ENCODE results near the gene PLAC8L1. TPM values are rescaled to one million over a fixed set of nuclear protein-coding genes. Genes with fewer than 3 reads are reported as not detected.

Gene PLAC8L1
- total and polyA plus RNA-seq, 2 of the 4 experiments (the other 2 are of a cell fraction): 0.27 TPM; not detected in 1

DNA sequence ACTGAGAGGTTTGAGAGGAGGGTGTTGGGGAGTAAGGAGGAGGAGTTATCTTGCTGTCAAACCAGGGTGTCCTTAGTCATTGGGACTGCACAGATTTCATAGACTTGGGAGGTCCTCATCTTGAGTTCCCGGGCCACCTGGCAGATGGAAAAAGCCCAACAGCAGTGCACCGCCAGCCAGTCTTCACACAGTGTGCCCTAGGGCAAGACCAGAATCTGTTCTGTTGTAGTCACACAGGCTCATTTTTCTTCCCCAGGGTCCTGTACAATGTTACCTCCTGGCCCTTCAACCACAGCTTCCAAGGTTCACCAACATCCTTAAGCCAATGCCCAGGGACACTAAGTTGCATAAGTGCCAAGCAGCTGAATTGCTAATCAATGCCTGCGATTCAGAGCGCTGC, 21.0 kb downstream of the PLAC8L1 start:
- Histone ChIP-seq H3K4me3 (ENCODE audit: insufficient read depth, low read depth, low read length) (no peak overlapping the region), H3K79me1 (ENCODE audit: low read depth in 1 of 2, low read length in 2 of 2) (no peaks in the 10 kb centered on the region), H4K91ac (ENCODE audit: insufficient read depth, low read depth, low read length) (no peak overlapping the region), H3K4ac (ENCODE audit: low read depth, low read length) (no peak overlapping the region), H3K14ac (replicated peaks; ENCODE audit: low read depth, low read length) (no peak overlapping the region), H3K36me3 (ENCODE audit: control insufficient read depth, insufficient read depth, low read length) (no peaks in the 10 kb centered on the region), H2BK120ac (ENCODE audit: low read depth, low read length) (no peak overlapping the region), H2BK20ac (ENCODE audit: low read depth, low read length) (no peak overlapping the region), H3K27me3 (ENCODE audit: control insufficient read depth, insufficient read depth, low read length) (peaks cover 2% of the 10 kb centered on the region; the same call in 1 of the 2 replicates), H2AK5ac (ENCODE audit: low read depth, low read length) (no peak overlapping the region), H3K27ac (ENCODE audit: insufficient read depth, low read length) (no peak overlapping the region), H3K56ac (ENCODE audit: extremely low read depth, insufficient read depth, low read length) (no peak overlapping the region), H2AK9ac (replicated peaks; ENCODE audit: low read depth, low read length, poor library complexity) (no peak overlapping the region), H4K5ac (ENCODE audit: low read depth, low read length) (no peak overlapping the region), H3K9ac (ENCODE audit: low read depth, low read length) (no peak overlapping the region), H2AFZ (replicated peaks; ENCODE audit: low read length, poor library complexity) (no peak overlapping the region), H3K9me1 (ENCODE audit: insufficient read depth, low read length) (no peaks in the 10 kb centered on the region), H3K4me1 (ENCODE audit: control insufficient read depth, insufficient read depth, low read length) (no peaks in the 10 kb centered on the region), H4K20me1 (ENCODE audit: insufficient read depth, low read length) (no peaks in the 10 kb centered on the region), H3K23ac (ENCODE audit: low read depth, low read length) (no peak overlapping the region), H2BK15ac (ENCODE audit: low read depth, low read length) (no peak overlapping the region), H3K4me2 (ENCODE audit: low read depth, low read length) (no peak overlapping the region), H4K8ac (ENCODE audit: low read depth in 2 of 2, low read length in 2 of 2) (no peak overlapping the region), H3K9me3 (ENCODE audit: control insufficient read depth, insufficient read depth, low read length) (0 out of 2 replicates have a peak, but pooled peaks cover 2% of the 10 kb centered on the region), H3K18ac (ENCODE audit: low read depth, low read length) (no peak overlapping the region), H2BK5ac (ENCODE audit: low read depth, low read length, poor library complexity, severe bottlenecking) (no peak overlapping the region)
- CTCF ChIA-PET: no interaction called here
- TF ChIP-seq MXI1 (IDR thresholded peaks at IDR 0.05; ENCODE audit: borderline replicate concordance, low read depth, low read length) (no peak), BHLHE40 (IDR thresholded peaks at IDR 0.05; ENCODE audit: low read depth, low read length) (no peak), NFE2L2 (IDR thresholded peaks at IDR 0.05; ENCODE audit: low read depth, low read length) (no peak), POLR2A (IDR thresholded peaks at IDR 0.05; ENCODE audit: low read depth, low read length) (no peak), RCOR1 (IDR thresholded peaks at IDR 0.05; ENCODE audit: insufficient replicate concordance, low read length) (no peak), CHD1 (IDR thresholded peaks at IDR 0.05; ENCODE audit: low read depth, low read length) (no peak), RFX5 (IDR thresholded peaks at IDR 0.05; ENCODE audit: low read depth, low read length) (no peak), RAD21 (IDR thresholded peaks at IDR 0.05; ENCODE audit: low read length) (no peak), FOS (IDR thresholded peaks at IDR 0.05; ENCODE audit: low read depth, low read length) (no peak), MAZ (IDR thresholded peaks at IDR 0.05; ENCODE audit: borderline replicate concordance, low read depth, low read length) (no peak), CEBPB (IDR thresholded peaks at IDR 0.05; ENCODE audit: low read depth, low read length) (no peak)
- TF ChIP-seq, protein P1, sequence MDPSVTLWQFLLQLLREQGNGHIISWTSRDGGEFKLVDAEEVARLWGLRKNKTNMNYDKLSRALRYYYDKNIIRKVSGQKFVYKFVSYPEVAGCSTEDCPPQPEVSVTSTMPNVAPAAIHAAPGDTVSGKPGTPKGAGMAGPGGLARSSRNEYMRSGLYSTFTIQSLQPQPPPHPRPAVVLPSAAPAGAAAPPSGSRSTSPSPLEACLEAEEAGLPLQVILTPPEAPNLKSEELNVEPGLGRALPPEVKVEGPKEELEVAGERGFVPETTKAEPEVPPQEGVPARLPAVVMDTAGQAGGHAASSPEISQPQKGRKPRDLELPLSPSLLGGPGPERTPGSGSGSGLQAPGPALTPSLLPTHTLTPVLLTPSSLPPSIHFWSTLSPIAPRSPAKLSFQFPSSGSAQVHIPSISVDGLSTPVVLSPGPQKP (IDR thresholded peaks at IDR 0.05; ENCODE audit: borderline replicate concordance, low read depth, low read length): no peak
- TF ChIP-seq, protein P2, sequence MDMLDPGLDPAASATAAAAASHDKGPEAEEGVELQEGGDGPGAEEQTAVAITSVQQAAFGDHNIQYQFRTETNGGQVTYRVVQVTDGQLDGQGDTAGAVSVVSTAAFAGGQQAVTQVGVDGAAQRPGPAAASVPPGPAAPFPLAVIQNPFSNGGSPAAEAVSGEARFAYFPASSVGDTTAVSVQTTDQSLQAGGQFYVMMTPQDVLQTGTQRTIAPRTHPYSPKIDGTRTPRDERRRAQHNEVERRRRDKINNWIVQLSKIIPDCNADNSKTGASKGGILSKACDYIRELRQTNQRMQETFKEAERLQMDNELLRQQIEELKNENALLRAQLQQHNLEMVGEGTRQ (IDR thresholded peaks at IDR 0.05; ENCODE audit: low read depth, low read length): no peak
- BruUV-seq (replicated peaks): no TSS peak
- 80% methylated on average over 2 of the region's 4 CpGs; no CpG with 5 or more reads in 1 of the 2 experiments for WGBS, 2 experiments (ENCODE audit: extremely low coverage in 2 of 2, insufficient read length in 1 of 2)
- ATAC-seq (ENCODE audit: low read depth) (no peak), DNase-seq (no peak)
- intact Hi-C loops (cut with micrococcal nuclease): no loop called here
- POLR2A ChIA-PET (ENCODE audit: unreplicated experiment): no interaction called here
- in situ Hi-C loops (cut with MboI; ENCODE audit: low sequenced_read_pairs): no loop called here
- dilution Hi-C loops (cut with HindIII; ENCODE audit: low sequenced_read_pairs, unreplicated experiment): no loop called here

Measured in IMR-90 (cell line).